CD4-positive, alpha-beta T cell treated with Interleukin-15 for 4 hours (primary cell): ENCODE measurements around the gene PHRF1.
A peak's percentile ranks its signal among the peaks of the same experiment; 100 is the strongest.

Experiments used
- DNase-seq: peaks from one replicate; pipeline ENCODE4 v3.0.0-alpha.2; 2020; ENCODE audit warnings: low spot score

Gene PHRF1

GRCh38 chr11:537622-538430 is 38.4 kb upstream of the PHRF1 start:
- DNase-seq: no peak

- DNase-seq: no peak
Measured at GRCh38 chr11:538431-539051, 37.7 kb upstream of the PHRF1 start.

- no peak for DNase-seq
Measured at GRCh38 chr11:539971-540481, 36.2 kb upstream of the PHRF1 start.

- no peak for DNase-seq
Measured at GRCh38 chr11:540583-541432, 35.5 kb upstream of the PHRF1 start.

- DNase-seq: no peak
Measured at GRCh38 chr11:541433-541885, 34.8 kb upstream of the PHRF1 start.

- no peak for DNase-seq
Measured at GRCh38 chr11:544817-545166, 31.5 kb upstream of the PHRF1 start.

- DNase-seq: no peak
Measured at GRCh38 chr11:545171-545570, 31.1 kb upstream of the PHRF1 start.

- no peak for DNase-seq
Measured at GRCh38 chr11:548700-549603, 27.3 kb upstream of the PHRF1 start.

- no peak for DNase-seq
Measured at GRCh38 chr11:550021-550745, 26.1 kb upstream of the PHRF1 start.

- no peak for DNase-seq
Measured at GRCh38 chr11:550746-551085, 25.6 kb upstream of the PHRF1 start.

- no peak for DNase-seq
Measured at GRCh38 chr11:551131-551530, 25.1 kb upstream of the PHRF1 start.

GRCh38 chr11:551596-551995 is 24.7 kb upstream of the PHRF1 start:
- no peak for DNase-seq

GRCh38 chr11:553083-553987 is 22.9 kb upstream of the PHRF1 start:
- DNase-seq: no peak

- DNase-seq: no peak
Measured at GRCh38 chr11:553988-554340, 22.3 kb upstream of the PHRF1 start.

- DNase-seq: peak; percentile 80
Measured at GRCh38 chr11:554428-555226, 21.6 kb upstream of the PHRF1 start.

GRCh38 chr11:555227-555779 is 21.0 kb upstream of the PHRF1 start:
- no peak for DNase-seq

- DNase-seq: no peak
Measured at GRCh38 chr11:555780-556661, 20.2 kb upstream of the PHRF1 start.
